ENCODE data around the gene ZKSCAN4.

The ZKSCAN4 gene

GRCh38 chr6:28208111-28208659 lies 43.9 kb downstream of the ZKSCAN4 start:
- no peak for DNase-seq

GRCh38 chr6:28207510-28208110 lies 44.5 kb downstream of the ZKSCAN4 start:
- no peak for DNase-seq

GRCh38 chr6:28206928-28207509 lies 45.0 kb downstream of the ZKSCAN4 start:
- DNase-seq, result no peak

GRCh38 chr6:28206527-28206926 lies 45.5 kb downstream of the ZKSCAN4 start:
- no peak for DNase-seq

DNA sequence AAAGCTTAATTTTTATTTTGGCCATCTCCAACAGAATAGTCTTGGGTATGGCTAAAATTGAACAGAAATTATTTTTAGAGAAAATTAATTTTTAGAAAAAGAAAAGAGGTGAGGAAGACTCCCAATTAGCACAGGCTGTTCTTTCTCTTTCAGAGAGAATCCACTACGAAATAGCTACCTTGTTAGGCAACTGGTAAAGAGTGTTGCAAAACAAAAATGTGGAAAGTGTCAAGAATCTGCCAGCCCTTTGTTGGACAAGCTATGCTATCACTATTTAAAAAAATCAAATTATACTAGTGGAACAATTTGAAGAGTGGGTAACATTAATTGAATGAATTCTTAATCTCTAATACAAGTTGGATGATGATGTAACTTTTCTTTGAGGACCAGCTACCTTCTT lies 46.2 kb downstream of the ZKSCAN4 start:
- DNase-seq, result no peak

DNA sequence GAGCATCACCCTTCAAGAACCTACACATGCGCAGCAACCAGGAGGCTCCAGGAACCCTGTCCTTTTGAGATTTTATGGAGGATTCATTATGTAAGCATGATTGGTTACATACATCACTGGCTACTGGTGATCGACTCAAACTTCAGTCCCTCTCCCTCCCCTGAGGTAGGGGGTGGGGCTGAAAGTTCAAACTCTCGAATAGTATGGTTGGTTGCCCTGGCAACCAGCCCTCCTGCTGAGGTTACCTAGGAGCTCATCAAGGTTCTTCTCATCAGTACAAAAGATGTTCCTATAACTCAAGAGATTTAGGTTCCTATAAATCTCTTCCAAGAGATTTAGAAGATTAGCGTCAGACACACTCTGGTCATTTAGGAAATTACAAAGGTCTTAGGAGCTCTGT lies 48.9 kb downstream of the ZKSCAN4 start:
- no peak for DNase-seq

DNA sequence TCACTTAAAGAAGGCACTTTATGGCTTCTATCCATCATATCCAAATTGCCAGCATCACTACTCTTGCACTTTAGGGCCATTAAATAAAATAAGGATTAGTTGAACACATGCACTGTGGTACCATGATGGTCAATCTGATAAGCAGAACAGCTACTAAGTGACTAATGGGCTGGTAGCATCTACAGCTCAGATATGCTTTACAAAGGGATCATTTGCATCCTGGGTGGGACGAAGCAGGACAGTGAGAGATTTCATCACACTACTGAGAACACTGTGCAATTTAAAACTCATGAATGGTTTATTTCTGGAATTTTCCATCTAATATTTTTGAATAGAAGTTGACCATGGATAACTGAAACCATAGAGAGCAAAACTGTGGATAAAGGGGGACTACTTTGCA lies 52.0 kb downstream of the ZKSCAN4 start:
- DNase-seq, result no peak

Data from Kasumi-1 (cell line).